NCI-H146 (cell line): Measurements from ENCODE around the gene FAM149A.
A peak's percentile ranks its signal among the peaks of the same experiment; 100 is the strongest.

ENCODE experiments used
- DNase-seq: peaks from one replicate; lab custom pipeline; 2025; lab: John Stamatoyannopoulos, UW

The FAM149A gene

GRCh38 chr4:186105647-186106321, 1.3 kb downstream of the FAM149A start:
- DNase-seq, result peak; percentile 51

GRCh38 chr4:186107947-186108346, 3.4 kb downstream of the FAM149A start:
- no peak for DNase-seq

GRCh38 chr4:186108391-186108790, 3.9 kb downstream of the FAM149A start:
- no peak for DNase-seq

GRCh38 chr4:186109245-186109644, 4.7 kb downstream of the FAM149A start:
- DNase-seq, result no peak

- no peak for DNase-seq
These were observed 12.2 kb downstream of the FAM149A start for GRCh38 chr4:186116697-186117096.

GRCh38 chr4:186118582-186118981, 14.1 kb downstream of the FAM149A start:
- DNase-seq, result no peak

- DNase-seq, result no peak
These were observed 16.6 kb downstream of the FAM149A start for GRCh38 chr4:186121057-186121456.

GRCh38 chr4:186128842-186129241, 24.3 kb downstream of the FAM149A start:
- DNase-seq, result no peak

GRCh38 chr4:186131935-186132334, 27.4 kb downstream of the FAM149A start:
- DNase-seq, result no peak

- DNase-seq, result no peak
These were observed 28.2 kb downstream of the FAM149A start for GRCh38 chr4:186132577-186133242.

- DNase-seq, result no peak
These were observed 29.8 kb downstream of the FAM149A start for GRCh38 chr4:186134257-186134656.

GRCh38 chr4:186134861-186135260, 30.4 kb downstream of the FAM149A start:
- no peak for DNase-seq

- no peak for DNase-seq
These were observed 32.8 kb downstream of the FAM149A start for GRCh38 chr4:186137196-186137794.

- peak; percentile 35 for DNase-seq
These were observed 39.9 kb downstream of the FAM149A start for GRCh38 chr4:186144198-186144945.

GRCh38 chr4:186144946-186145569, 40.6 kb downstream of the FAM149A start:
- DNase-seq, result peak; percentile 22

GRCh38 chr4:186146458-186146857, 42.0 kb downstream of the FAM149A start:
- DNase-seq, result no peak

- DNase-seq, result no peak
These were observed 44.0 kb downstream of the FAM149A start for GRCh38 chr4:186148336-186148975.

GRCh38 chr4:186149872-186150271, 45.4 kb downstream of the FAM149A start:
- DNase-seq, result no peak

GRCh38 chr4:186150926-186151325, 46.4 kb downstream of the FAM149A start:
- DNase-seq, result no peak

- DNase-seq, result no peak
These were observed 47.0 kb downstream of the FAM149A start for GRCh38 chr4:186151499-186151898.

- DNase-seq, result no peak
These were observed 53.7 kb downstream of the FAM149A start for GRCh38 chr4:186158021-186158813.
